Placental pericyte (primary cell): ENCODE data around the gene RNFT2. TPM values are rescaled to one million over a fixed set of nuclear protein-coding genes. Genes with fewer than 3 reads are reported as not detected.

Experiments
- small RNA-seq: library from RNA; depleted of rRNA; stranded (forward); fragments of <200 nt; gene quantifications from one replicate; pipeline ENCODE3, GENCODE V24; 2012; ENCODE audit warnings: low replicate concordance
- total RNA-seq: library from RNA; depleted of rRNA; stranded (reverse); fragments of >200 nt; gene quantifications from 2 replicates; pipeline ENCODE4 v1.2.3, GENCODE V29; 2012

RNFT2 gene, protein sequence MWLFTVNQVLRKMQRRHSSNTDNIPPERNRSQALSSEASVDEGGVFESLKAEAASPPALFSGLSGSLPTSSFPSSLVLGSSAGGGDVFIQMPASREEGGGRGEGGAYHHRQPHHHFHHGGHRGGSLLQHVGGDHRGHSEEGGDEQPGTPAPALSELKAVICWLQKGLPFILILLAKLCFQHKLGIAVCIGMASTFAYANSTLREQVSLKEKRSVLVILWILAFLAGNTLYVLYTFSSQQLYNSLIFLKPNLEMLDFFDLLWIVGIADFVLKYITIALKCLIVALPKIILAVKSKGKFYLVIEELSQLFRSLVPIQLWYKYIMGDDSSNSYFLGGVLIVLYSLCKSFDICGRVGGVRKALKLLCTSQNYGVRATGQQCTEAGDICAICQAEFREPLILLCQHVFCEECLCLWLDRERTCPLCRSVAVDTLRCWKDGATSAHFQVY
- 5.5 and 18.0 TPM in 2 replicates for total RNA-seq

DNA sequence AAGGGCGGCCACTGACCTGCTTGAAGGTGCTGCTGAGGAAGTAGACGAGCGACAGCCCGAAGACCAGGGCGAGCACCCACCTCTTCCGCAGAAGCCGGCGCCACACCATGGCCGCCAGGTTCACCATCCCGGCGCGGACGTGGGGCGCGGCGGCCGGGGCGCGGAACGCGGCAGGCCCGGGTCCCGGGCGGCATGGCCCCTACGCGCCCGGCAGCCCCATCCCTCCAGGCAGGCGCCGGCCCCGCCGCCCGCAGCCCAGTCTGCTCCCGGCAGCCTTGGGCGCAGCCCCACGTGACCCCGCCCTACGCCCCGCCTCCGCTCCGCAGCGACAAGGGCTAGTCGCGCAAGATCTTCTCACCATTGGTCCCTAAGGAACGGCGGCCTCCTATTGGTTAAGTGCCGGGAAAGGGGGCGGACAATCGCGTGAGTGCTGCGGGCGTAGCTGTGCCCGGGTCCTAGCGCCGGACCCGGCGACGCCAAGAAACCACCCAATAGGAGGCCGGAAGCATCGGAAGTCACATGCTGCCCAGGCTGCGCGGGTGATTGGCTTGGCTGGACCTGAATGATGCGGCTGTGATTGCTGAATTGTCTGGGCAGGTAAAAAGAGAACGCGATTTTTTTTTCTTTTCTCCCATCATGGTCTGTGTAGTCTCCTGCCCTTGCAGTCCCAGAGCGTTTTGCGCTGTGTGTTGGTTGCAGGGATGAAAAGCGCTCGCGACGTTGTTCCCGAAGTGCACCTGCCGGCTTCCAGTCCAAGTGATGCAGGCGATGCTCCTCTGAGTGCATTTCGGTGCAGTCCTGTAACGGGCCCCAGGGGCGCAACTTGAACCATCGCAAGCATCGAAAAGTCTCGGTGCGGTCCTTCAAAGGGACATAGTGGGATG is at the start of gene RNFT2, which contains the start of gene SPRING1:
TSS of gene RNFT2 (plus strand) at position 542 of the 884 bp plus-strand sequence. CDS start 2,183 bp downstream, outside the sequence.
TSS of gene SPRING1 (minus strand) at position 296 of the 884 bp plus-strand sequence. CDS start at position 127, 169 bp downstream.

GRCh38 chr12:116881325-116881876 is 143.3 kb downstream of the RNFT2 start, which contains the start of gene HRK:
HRK (minus strand) TSS chr12:116881441; CDS start chr12:116881307, 134 bp downstream.

Small RNA genes lying within 50 kb of the gene (small RNA-seq; reads per million reads assigned to genes)
- not detected for gene RNU6-558P

Other genes starting within 250 kb of the RNFT2 start
- gene MAP1LC3B2, start 178.9 kb upstream of the RNFT2 start, total RNA-seq = 0.86 and 2.0 TPM in 2 replicates
- 22.3 and 43.2 TPM in 2 replicates for gene SPRING1, start 246 bp upstream of the RNFT2 start, total RNA-seq
- not detected in 2 replicates for gene HRK, start 143.1 kb downstream of the RNFT2 start, total RNA-seq
- 28.9 and 30.8 TPM in 2 replicates for gene FBXW8, start 172.6 kb downstream of the RNFT2 start, total RNA-seq